Activated CD4-positive, alpha-beta T cell treated with anti-CD3 and anti-CD28 coated beads, Interleukin-2, amount 50 U/mL, for 16 hours (primary cell): ENCODE data around the gene THSD7B.
"Not testable (repeated sequence)": the region's sequence is repeated elsewhere in the genome, so short reads cannot be mapped to it uniquely, and the experiment has no call there.

Experiments used
- DNase-seq: peaks from one replicate; pipeline ENCODE4 v3.0.0-alpha.2; 2020

THSD7B gene, protein sequence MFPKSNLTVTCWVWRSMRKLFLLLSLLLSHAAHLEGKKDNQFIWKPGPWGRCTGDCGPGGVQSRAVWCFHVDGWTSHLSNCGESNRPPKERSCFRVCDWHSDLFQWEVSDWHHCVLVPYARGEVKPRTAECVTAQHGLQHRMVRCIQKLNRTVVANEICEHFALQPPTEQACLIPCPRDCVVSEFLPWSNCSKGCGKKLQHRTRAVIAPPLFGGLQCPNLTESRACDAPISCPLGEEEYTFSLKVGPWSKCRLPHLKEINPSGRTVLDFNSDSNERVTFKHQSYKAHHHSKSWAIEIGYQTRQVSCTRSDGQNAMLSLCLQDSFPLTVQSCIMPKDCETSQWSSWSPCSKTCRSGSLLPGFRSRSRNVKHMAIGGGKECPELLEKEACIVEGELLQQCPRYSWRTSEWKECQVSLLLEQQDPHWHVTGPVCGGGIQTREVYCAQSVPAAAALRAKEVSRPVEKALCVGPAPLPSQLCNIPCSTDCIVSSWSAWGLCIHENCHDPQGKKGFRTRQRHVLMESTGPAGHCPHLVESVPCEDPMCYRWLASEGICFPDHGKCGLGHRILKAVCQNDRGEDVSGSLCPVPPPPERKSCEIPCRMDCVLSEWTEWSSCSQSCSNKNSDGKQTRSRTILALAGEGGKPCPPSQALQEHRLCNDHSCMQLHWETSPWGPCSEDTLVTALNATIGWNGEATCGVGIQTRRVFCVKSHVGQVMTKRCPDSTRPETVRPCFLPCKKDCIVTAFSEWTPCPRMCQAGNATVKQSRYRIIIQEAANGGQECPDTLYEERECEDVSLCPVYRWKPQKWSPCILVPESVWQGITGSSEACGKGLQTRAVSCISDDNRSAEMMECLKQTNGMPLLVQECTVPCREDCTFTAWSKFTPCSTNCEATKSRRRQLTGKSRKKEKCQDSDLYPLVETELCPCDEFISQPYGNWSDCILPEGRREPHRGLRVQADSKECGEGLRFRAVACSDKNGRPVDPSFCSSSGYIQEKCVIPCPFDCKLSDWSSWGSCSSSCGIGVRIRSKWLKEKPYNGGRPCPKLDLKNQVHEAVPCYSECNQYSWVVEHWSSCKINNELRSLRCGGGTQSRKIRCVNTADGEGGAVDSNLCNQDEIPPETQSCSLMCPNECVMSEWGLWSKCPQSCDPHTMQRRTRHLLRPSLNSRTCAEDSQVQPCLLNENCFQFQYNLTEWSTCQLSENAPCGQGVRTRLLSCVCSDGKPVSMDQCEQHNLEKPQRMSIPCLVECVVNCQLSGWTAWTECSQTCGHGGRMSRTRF (N-terminal part only)

DNA sequence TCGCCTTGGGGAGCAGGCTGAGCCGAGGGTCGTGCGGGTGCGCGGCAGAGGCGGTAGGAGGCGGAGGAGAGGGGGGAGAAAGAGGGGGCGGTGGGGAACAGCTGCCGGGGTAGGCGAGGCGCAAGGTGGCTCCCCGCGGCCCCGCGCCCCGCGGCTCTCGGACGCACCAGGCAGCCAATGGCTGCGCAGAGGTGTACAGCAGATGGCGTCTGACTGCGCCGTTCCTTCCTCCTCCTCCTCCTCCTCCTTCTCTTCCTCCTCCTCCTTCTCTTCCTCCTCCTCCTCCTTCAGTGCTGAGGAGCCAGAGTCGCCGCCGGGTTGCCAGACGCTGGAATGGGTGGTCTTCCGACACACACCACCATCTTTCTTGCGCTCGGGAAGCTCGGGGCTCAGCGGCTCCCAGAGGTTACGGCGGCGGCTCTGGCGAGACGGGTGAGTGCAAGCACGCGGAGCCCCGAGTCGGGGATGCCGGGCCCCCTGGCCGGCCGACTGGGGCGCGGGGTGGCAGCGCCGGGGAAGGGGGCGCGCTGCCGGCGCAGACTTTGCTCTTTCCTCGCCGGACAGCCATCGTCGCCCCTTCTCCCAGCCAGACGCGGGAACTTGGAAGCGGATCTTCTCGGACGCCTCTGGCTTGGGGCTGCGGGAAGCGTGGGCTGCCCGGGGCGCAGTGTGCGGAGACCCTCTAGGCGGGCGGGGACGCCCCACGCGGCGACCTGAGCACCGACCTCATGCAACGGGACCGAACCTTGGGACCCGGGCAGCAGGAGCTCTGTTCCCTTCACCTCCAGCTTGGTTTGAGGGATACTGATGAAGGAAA is at the start of gene THSD7B:
THSD7B (plus strand) TSS at position 290 of the 817 bp plus-strand sequence. CDS start 116,634 bp downstream, outside the sequence.
- no peak for DNase-seq

DNA sequence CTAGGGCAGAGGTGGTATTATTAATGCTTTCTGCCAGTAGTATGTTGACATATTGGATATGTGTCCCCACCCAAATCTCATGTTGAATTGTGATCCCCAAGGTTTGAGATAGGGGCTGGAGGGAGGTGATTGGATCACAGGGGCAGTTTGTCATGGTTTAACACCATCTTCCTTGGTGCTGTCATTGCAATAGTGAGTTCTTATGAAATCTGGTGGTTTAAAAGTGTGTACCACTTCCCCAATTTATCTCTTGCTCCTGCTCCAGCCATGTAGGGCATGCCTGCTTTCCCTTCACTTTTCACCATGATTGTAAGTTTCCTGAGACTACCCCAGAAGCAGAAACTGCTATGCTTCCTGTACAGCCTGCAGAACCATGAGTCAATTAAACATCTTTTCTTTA is 47.1 kb upstream of the THSD7B start:
- no peak for DNase-seq

DNA sequence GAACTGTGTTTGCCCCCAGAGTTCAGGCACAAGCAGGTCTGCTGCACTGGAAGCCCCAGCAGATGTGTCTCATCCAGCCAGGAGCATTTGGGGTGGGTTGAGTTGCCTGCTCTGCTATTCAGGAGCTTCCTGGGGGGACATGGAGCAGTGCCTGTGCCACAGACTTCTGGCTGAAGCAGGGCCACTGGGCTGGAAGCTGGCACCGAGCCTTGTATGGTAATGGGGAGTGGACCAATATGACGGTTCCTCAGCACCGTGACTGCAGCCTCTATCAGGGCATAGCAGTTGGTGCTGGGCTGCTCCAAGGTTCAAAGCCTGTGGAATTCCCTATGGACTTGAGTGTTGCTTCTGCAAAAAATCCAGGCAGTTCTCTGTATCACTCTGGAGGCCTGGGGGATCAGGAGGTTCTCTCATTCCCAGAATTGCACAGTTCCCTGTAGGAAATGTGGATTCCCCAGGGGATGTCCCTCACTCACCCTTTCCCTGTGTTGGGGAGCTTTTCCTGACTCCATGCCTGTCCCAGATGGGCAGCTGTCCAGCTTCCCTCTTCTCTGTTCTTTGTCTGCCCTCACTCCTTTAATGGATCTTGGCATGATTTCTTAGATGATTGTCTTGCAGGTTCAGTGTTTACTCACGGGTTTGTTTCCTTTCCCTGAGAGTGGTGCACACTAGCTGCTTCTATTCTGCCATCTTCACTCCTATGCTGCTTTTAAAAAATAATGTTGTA is 37.2 kb upstream of the THSD7B start:
- DNase-seq, result no peak

DNA sequence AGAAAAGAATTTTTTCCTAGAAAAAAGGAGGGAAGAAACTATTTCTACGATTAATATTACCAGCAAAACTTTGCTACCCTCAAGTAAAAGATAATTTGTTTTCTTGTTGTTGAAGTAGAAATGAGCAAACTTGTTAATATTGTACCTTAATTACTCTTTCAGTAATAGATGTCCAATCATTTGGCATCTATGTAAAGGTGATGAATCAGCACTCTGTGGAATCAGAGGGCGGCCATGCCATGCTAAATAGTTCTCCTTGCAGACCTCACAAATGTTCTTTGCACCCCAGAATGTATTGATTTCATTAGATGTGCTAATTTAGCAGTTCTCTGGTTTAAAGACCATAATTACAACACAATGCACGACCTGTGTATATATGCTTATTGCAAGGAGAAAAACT is 29.1 kb upstream of the THSD7B start:
- DNase-seq, result no peak

DNA sequence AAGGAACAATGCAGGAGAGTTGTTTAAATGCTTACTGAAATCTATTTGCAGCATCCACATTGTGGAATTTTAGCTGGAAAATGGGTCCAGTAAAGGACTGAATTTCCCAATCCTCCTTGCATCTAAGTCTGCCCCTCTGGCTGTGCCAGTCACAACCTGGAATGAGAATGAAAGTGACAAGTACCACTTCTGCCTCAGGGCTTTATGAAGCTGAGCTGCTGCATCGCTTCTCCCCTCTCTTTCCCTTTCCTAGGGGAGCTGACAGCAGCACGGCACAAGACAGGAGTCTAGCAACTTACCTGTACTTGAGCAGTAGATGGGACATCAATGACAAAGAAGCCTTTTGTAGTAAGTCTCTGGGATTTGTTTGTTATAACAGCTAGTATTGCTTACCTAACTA is 27.3 kb upstream of the THSD7B start:
- DNase-seq, result no peak

DNA sequence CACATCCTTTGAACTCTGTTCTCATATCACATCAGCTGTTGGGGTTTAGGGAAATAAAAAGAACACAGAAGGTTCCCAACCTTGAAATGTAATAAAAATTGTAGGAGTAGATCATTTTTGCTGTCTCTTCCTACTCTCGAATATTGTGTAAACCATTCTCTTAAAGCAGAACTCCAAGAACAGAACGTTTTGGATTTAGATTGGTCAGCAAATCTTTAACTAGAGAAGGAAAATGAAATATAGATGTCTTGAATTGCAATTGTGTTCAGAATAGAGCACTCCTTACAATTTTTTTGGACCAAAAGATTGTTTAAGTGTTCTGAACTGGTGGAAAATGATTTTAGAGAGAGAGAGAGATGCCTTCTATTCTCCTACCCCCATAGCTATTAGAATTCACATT is 23.9 kb upstream of the THSD7B start:
- no peak for DNase-seq

DNA sequence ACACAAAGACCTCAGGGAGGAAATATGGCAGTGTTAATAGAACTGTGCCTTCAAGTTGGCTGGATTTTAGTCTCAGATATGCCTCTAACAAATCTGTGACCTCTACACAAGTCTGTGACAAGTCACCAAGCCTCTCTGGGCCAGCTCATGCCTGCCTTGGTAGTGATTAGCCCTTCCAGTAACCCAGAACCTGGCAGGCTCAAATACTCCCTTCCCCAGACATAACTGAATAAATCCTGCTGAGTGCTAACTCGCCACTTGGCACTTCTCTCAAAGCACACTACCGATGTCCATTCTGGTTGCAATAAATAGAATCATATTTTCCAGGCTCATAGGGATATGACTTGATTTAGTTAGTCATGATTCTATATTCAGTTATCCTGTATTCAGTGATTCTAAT is 15.3 kb upstream of the THSD7B start:
- DNase-seq, result no peak

DNA sequence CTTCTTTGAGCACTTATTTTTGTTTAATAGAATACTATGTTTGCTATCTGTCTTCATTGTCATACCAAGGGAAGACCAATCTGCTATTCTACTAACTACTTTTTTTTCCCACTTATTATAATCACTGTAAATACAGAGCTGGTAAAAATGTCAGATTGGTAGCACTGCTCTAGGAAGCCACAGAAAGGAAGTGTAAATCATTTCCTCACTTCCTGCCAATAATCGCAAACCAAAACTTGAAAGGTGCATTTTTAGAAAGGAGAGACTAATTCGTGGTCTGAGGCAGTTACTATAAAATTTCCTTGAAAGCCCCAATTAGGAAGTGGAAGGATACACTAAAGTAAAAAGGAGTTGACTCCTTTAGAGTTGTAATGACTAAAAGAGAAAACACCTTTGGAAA is 13.9 kb upstream of the THSD7B start:
- DNase-seq, result no peak

DNA sequence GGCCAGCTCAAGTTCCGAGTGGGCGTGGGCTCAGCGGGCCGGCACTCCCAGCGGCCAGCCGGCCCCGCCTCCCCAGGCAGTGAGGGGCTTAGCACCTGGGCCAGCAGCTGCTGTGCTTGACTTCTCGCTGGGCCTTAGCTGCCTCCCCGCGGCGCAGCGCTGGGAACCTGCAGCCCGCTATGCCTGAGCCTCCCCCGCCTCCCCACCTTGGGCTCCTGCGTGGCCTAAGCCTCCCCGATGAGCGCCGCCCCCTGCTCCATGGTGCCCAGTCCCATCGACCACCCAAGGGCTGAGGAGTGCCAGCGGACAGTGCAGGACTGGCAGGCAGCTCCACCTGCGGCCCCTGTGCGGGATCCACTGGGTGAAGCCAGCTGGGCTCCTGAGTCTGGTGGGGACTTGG is 6.8 kb upstream of the THSD7B start:
- DNase-seq, result not testable (repeated sequence)

DNA sequence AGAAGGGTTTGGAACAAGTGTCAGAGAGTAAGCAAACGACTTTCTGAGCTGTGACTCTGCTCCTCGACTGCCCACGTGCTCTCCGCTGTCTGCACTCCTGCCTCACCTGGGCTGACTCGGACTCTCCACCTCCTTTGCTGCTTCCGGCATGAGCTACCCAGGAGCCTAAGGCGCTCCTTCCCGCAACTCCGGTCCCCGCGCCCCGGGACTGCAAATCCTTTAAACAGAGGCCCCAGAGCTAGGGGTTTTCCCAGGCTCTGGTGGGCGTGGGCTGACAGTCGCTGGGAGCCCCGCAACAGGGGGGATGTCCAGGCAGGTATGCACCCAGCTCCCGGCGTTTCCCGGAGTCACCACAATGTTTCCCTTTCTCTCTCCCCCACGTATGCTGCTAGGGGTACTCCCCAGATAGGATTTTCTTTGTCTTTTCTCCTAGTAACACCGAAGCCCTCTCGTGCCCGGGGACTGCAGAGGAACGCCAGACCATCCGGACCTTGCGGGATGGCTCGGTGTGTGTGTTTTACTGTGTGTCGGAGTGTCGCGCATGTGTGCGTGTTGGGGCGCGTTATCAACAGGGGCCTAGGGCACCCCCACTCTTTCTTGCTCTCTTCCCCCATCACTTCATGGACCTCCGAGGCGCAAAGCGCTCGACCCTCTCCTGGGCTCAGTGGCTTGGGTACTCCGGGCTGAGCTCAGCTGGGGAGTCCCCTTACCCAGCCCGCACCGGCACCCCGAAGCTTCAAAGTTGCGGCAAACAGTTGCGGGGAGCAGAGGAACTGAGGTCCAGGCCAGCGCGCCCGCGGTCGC is 691 bp upstream of the THSD7B start:
- DNase-seq, result no peak

DNA sequence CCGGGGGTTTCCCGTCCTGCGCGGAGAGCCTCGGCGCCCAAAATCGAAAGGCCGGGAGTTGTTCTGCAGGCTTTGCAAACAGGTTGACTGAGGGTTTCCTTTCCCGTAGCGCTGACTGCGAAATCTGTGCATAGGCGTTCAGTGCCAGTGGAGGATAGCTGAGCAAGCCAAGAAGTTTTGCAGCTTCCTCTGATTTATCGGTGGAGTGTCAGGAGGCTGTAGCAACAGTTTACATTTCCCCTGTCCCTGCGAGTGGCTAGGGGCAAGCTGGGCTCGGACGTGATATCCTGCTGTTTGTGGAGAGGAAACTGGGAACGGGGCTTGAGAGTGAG is 694 bp downstream of the THSD7B start:
- DNase-seq, result no peak

DNA sequence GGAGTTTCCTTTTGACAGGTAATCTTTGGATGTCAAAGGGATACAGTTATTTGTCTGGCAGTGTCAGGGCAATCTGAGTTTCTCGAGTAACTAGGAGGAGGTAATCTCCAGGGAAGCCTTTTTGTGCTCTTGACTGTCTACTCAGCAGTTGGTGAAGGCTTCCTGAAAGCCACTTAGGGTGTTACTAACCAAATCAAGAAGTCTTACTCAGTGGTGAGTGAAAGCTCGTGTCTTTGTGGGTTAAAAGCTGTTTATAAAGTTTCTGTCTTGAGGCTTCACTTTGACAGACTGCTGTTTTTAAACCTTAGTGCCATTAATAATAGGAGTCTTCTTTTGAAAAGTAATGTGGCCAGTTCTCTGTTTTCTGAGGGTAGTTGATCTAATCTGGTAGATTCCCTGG is 1.7 kb downstream of the THSD7B start:
- DNase-seq, result no peak

DNA sequence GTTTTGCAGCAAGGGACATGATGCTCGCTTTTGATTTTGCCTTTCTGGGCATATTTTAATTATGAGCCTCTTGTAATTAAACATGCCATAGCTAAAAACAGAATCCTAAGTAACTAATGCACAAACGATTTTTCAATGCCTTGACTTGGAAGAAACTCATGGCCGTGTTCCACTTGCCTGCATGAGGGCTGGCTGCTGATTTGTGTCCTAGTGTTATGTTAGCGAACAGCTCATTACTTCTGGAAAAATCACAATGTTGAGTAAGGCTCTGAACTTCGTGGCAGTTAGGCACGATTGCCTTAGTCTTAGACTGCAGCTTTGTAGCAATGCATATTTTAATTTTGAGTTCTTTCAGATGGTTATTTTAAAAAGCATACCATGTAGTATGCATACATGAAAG is 4.5 kb downstream of the THSD7B start:
- DNase-seq, result no peak

DNA sequence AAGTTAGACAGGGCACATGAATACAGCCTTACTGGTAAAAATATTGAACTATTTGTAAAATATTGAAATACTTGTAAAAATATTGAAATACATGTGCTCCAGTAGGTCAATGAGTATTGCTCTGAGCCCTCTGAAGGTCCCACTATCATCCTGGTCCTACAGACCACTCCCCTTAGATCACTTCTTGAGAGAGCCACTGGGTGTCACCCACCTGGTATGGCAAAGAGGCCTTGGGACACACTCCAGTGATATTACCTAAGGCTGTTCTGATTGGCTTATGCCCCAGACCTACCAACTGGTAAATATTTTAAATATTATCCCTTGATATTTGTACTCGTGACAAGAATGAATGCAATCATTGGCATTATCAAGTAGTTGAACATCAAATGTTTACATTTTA is 5.0 kb downstream of the THSD7B start:
- no peak for DNase-seq

DNA sequence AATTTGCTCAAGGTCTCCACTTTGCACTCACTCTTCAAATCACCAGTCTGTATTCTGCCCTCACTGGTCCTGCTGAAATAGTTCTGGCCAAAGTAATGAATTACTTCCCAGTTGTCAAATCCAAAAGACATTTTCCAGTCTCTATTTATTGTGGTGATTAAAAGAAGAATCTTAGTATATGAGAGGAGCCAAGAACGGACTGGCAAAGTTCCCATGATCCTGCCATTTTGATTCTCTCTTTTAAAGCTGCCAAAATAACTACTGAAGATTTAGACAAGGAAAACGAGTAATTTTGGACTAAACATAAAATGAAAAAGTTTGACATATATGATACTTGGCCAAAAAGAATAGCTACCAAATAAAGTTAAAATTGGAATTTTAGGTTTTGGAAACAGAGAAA is 12.0 kb downstream of the THSD7B start:
- DNase-seq, result no peak

DNA sequence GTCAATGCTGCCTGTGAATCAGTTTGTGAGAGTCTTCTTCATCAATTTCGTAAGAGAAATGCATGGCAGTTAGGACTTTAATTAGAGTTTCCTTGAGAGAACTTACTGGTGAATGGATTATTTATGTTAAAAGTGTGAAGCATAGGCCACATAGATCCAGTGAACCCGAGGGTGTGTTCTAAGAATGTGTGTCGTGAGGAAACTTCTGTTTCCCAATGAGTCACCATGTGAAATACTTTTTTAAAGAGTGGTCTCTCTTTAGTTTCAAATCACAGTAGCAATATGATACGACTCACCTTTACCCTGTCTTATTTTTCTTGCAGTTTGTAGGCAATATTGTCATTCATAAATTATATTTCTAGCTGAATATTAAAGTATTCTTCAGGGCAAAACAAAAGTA is 18.5 kb downstream of the THSD7B start:
- no peak for DNase-seq

DNA sequence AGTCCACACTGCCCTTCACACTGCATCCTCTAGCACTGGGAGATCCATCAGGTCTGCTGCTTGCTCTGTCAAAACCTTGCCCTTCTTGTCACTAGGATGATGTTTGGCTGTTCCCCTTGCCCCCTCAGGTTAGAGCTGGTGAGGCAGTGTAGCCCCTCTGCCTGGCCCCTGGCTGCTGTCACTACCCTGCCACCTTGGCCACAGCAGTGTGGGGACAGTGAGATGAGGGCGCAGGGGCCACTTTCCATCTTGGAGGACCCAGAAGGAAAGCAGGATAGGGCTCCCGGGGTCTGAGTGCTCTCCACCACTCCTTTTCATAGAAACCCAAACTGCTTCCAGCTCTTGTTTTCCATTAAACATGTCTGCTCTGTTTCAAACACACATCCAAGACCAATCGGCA is 19.9 kb downstream of the THSD7B start:
- DNase-seq, result no peak

DNA sequence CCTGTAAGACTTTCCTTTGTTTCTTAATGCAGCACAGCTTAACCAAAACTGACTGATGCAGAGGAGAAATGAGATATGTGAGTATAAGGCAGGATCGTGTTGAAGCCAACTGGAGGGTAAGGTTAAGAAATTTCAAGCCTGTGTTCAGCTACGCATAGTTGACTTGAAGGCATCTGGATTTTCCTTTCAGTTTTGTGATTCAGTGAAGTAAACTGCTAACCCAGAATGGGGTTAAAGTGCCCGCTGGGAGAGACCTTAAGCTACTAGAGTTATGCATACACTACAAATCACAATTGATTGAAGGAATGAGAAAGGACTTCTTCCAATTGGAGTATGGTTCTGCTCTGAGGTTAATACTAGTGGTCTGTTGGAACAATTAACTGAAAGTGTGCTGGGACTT is 22.6 kb downstream of the THSD7B start:
- no peak for DNase-seq

DNA sequence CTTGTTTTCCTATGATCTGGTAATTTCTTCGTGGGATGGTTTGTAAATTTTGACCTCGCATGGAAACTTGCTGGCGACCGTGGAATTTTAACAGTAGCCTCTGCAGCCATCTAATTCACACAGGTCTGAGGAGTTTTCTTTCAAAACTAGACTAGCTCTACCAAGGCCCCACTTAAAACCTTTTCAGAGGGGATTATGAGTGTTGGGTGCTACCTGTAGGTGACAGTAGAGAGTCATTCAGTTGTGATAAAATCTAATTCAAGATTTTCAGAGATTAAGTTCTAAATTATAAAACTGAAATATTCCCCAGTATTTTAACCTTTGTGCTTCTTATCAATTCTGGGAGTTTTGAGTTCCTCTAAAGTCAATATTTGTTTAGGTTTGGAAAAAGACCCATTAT is 31.0 kb downstream of the THSD7B start:
- no peak for DNase-seq

DNA sequence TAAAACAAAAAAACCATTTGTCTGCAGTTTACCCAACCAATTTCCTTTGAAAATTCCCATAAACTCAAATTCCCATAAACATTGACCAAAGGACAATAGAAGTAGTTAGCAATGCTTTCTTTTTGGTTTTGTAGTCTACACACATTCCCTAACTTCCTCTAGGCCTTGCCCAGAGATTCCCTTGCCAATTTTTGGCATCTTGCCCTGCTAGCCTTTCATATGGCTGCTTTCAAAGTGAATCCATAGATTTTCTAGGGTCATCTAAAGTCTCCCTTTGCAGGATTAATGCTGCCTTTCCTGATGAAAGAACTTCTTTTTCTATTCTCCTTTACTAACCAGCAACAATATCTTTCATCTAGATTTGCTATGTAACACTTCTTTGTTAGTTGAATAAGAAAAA is 33.4 kb downstream of the THSD7B start:
- DNase-seq, result no peak

DNA sequence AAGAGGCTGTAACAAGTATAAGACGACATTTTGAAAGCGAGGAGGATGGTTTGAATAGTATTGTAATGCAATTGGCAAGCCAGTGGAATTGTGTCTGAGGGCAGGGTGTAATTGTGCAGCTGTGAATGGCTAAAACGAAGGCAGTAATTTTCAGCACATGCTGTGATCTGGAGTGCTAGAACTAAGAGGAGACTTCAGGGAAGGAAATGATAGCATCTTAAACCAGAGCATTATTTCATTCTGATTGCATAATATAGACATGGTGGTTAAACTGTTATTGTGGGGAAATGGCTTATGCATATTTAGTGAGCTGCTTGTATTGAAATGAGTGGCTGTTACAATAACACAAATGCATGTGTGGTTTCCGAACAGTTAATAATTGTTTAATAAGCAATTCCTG is 36.3 kb downstream of the THSD7B start:
- no peak for DNase-seq
